K562 (cell line): Measurements from ENCODE around the gene ZEB2. TPM values are rescaled to one million over a fixed set of nuclear protein-coding genes. Genes with fewer than 3 reads are reported as not detected.

ENCODE experiments used
- C11orf30 ChIP-seq: fragments of 450-650 bp; IDR thresholded peaks from 2 replicates; pipeline ENCODE4 v1.6.1; 2016; ENCODE audit warnings: low read depth, mild to moderate bottlenecking
- CCNT2 ChIP-seq: IDR thresholded peaks from 2 replicates; pipeline ENCODE4 v1.6.1; 2011; ENCODE audit warnings: borderline replicate concordance, low read depth, mild to moderate bottlenecking, moderate library complexity, mixed read lengths, low read length; ENCODE audit not compliant: insufficient read length; ENCODE audit errors: extremely low read depth
- HCFC1 ChIP-seq: IDR thresholded peaks from 2 replicates; pipeline ENCODE4 v1.6.1; 2012; ENCODE audit warnings: low read depth, low read length, improper control_type of control experiment
- HDAC1 ChIP-seq, 2 experiments: fragments of 450-650 bp; IDR thresholded peaks; 2 replicates each; pipeline ENCODE4 v1.6.1; 2016 to 2017; ENCODE audit warnings: inconsistent platforms in 1 of 2, mild to moderate bottlenecking in 1 of 2, moderate library complexity in 1 of 2
- ILF3 ChIP-seq: fragments of 450-650 bp; IDR thresholded peaks from 2 replicates; pipeline ENCODE4 v1.6.1; 2018; ENCODE audit warnings: antibody characterized with exemption, mild to moderate bottlenecking, moderate library complexity, borderline replicate concordance
- MAFG ChIP-seq: fragments of 450-650 bp; conservative IDR thresholded peaks from 2 replicates; pipeline ENCODE4 v1.6.1; 2016; ENCODE audit warnings: missing genetic modification characterization, missing compliant biosample characterization
- NRF1 ChIP-seq, 2 experiments: fragments of 450-650 bp; IDR thresholded peaks in 1 of 2; conservative IDR thresholded peaks in 1 of 2; 2 replicates each; pipeline ENCODE4 v1.6.1; 2014; ENCODE audit warnings: mild to moderate bottlenecking in 2 of 2
- SMARCA5 ChIP-seq: fragments of 450-650 bp; IDR thresholded peaks from 2 replicates; pipeline ENCODE4 v1.6.1; 2016
- TAF15 ChIP-seq: fragments of 200-400 bp; formaldehyde crosslinking; IDR thresholded peaks from 2 replicates; pipeline ENCODE4 v1.6.1; 2017; ENCODE audit warnings: mild to moderate bottlenecking, low read depth, low read length, moderate library complexity
- WHSC1 ChIP-seq: IDR thresholded peaks from one replicate; pipeline ENCODE4 v1.6.1; 2012; ENCODE audit warnings: low read length, control low read depth, inconsistent platforms
- ZBTB8A ChIP-seq: fragments of 450-650 bp; IDR thresholded peaks from 2 replicates; pipeline ENCODE4 v1.6.1; 2018; ENCODE audit warnings: mild to moderate bottlenecking, moderate library complexity; ENCODE audit not compliant: partially characterized antibody
- ZNF143 ChIP-seq: sonication (generic); formaldehyde crosslinking; IDR thresholded peaks from 2 replicates; pipeline ENCODE4 v1.9.0; 2022; ENCODE audit warnings: mild to moderate bottlenecking, missing genetic modification reagents
- ZNF668 ChIP-seq: fragments of 250-450 bp; sonication (Bioruptor Pico); IDR thresholded peaks from 2 replicates; pipeline ENCODE4 v1.8.0; 2022; ENCODE audit warnings: mild to moderate bottlenecking, inconsistent platforms
- polyA plus RNA-seq, 8 experiments: library from polyadenylated mRNA; depleted of rRNA in 4 of 8; stranded (reverse) in 5 of 8; unstranded in 3 of 8; fragments of >200 nt; fragmentation: Nextera tagmentation in 2 of 8; fragmentation: Illumina TruSeq in 1 of 8; extraction: Ambion mirVana in 2 of 8; extraction: Trizol in 1 of 8; gene quantifications; 2 replicates each; pipeline versions ENCODE4 v1.2.1 to v1.2.3, GENCODE V29; 2011 to 2014; ENCODE audit warnings: inconsistent platforms in 1 of 8, missing spikeins in 1 of 8
- total RNA-seq, 7 experiments: library from RNA; depleted of rRNA in 6 of 7; stranded (reverse); fragments of >200 nt in 6 of 7; fragmentation: Illumina TruSeq in 2 of 7; extraction: Trizol in 2 of 7; gene quantifications; 2 replicates each; pipeline versions ENCODE4 v1.2.1 to v1.2.3, GENCODE V29; 2011 to 2021; ENCODE audit warnings: low replicate concordance in 1 of 7
- TF ChIP-seq, protein P1 (sequence below), 2 experiments: fragments of 450-650 bp in 1 of 2; IDR thresholded peaks; 2 replicates each; pipeline ENCODE4 v1.6.1; 2011 to 2017; ENCODE audit warnings: low read depth in 2 of 2, antibody characterized with exemption in 1 of 2, borderline replicate concordance in 1 of 2, low read length in 1 of 2, mild to moderate bottlenecking in 1 of 2, mixed read lengths in 1 of 2; ENCODE audit not compliant: control insufficient read depth in 1 of 2
- TF ChIP-seq, protein P2 (sequence below): fragments of 250-450 bp; sonication (Bioruptor Pico); IDR thresholded peaks from 2 replicates; pipeline ENCODE4 v1.8.0; 2022; ENCODE audit warnings: moderate library complexity, mild to moderate bottlenecking, inconsistent platforms
- TF ChIP-seq, protein P3 (sequence below): fragments of 450-650 bp; IDR thresholded peaks from 2 replicates; pipeline ENCODE4 v1.6.1; 2016; ENCODE audit warnings: borderline replicate concordance
- TF ChIP-seq, protein P4 (sequence below): sonication (generic); formaldehyde crosslinking; IDR thresholded peaks from 2 replicates; pipeline ENCODE4 v1.8.0; 2022; ENCODE audit warnings: mild to moderate bottlenecking, missing genetic modification reagents
- TF ChIP-seq, protein P5 (sequence below): sonication (generic); formaldehyde crosslinking; IDR thresholded peaks from 2 replicates; pipeline ENCODE4 v1.9.0; 2022; ENCODE audit warnings: mild to moderate bottlenecking, missing genetic modification reagents
- TF ChIP-seq, protein P6 (sequence below): fragments of 450-650 bp; IDR thresholded peaks from 2 replicates; pipeline ENCODE4 v1.6.1; 2016; ENCODE audit warnings: antibody characterized with exemption

The ZEB2 gene
- total and polyA plus RNA-seq, 9 of the 15 experiments (the other 6 are each of a cell fraction or from before 2014, with no cell fraction given) = 15.1 to 113 (median 72.3) TPM

DNA sequence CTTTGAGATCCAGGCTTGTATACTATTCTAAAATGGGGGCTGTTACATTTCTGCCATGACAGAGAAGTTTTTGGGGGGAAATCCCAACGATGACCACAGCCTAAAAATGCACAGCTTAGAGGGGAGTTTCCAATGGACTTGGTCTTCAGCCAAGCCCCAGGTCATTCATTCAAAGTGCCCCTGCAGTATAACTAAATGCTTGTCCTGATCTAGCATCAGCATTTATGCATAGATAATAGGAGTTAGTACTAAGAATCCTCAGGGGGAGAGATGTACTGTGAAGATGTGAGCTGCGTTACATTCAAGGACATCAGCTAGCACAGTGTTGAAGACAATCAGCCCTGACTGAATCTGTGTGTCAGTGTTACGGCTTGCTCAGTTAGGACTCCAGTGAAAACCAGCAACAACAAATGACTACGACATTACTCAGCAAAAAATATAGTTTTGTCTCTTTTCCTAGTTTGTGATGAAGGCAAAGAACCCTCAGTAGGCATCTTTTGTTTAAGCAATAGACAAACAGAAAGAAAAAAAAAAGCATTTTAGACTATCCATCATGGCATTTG, 160.9 kb downstream of the ZEB2 start (continued):
- TF ChIP-seq, protein P1, sequence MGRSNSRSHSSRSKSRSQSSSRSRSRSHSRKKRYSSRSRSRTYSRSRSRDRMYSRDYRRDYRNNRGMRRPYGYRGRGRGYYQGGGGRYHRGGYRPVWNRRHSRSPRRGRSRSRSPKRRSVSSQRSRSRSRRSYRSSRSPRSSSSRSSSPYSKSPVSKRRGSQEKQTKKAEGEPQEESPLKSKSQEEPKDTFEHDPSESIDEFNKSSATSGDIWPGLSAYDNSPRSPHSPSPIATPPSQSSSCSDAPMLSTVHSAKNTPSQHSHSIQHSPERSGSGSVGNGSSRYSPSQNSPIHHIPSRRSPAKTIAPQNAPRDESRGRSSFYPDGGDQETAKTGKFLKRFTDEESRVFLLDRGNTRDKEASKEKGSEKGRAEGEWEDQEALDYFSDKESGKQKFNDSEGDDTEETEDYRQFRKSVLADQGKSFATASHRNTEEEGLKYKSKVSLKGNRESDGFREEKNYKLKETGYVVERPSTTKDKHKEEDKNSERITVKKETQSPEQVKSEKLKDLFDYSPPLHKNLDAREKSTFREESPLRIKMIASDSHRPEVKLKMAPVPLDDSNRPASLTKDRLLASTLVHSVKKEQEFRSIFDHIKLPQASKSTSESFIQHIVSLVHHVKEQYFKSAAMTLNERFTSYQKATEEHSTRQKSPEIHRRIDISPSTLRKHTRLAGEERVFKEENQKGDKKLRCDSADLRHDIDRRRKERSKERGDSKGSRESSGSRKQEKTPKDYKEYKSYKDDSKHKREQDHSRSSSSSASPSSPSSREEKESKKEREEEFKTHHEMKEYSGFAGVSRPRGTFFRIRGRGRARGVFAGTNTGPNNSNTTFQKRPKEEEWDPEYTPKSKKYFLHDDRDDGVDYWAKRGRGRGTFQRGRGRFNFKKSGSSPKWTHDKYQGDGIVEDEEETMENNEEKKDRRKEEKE (IDR thresholded peaks at IDR 0.05; ENCODE audit: borderline replicate concordance in 1 of 2, control insufficient read depth in 1 of 2, low read depth in 2 of 2, low read length in 1 of 2) = peak in 1 of 2 experiments; percentile 99; a peak in 2 of 4 replicates
- TF ChIP-seq, protein P2, sequence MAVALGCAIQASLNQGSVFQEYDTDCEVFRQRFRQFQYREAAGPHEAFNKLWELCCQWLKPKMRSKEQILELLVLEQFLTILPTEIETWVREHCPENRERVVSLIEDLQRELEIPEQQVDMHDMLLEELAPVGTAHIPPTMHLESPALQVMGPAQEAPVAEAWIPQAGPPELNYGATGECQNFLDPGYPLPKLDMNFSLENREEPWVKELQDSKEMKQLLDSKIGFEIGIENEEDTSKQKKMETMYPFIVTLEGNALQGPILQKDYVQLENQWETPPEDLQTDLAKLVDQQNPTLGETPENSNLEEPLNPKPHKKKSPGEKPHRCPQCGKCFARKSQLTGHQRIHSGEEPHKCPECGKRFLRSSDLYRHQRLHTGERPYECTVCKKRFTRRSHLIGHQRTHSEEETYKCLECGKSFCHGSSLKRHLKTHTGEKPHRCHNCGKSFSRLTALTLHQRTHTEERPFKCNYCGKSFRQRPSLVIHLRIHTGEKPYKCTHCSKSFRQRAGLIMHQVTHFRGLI (CRISPR knock-in tag) = no peak
- TF ChIP-seq, protein P3, sequence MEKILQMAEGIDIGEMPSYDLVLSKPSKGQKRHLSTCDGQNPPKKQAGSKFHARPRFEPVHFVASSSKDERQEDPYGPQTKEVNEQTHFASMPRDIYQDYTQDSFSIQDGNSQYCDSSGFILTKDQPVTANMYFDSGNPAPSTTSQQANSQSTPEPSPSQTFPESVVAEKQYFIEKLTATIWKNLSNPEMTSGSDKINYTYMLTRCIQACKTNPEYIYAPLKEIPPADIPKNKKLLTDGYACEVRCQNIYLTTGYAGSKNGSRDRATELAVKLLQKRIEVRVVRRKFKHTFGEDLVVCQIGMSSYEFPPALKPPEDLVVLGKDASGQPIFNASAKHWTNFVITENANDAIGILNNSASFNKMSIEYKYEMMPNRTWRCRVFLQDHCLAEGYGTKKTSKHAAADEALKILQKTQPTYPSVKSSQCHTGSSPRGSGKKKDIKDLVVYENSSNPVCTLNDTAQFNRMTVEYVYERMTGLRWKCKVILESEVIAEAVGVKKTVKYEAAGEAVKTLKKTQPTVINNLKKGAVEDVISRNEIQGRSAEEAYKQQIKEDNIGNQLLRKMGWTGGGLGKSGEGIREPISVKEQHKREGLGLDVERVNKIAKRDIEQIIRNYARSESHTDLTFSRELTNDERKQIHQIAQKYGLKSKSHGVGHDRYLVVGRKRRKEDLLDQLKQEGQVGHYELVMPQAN = no peak
- no peak for TF ChIP-seq ZNF143 (CRISPR knock-in tag)
- TF ChIP-seq, protein P4, sequence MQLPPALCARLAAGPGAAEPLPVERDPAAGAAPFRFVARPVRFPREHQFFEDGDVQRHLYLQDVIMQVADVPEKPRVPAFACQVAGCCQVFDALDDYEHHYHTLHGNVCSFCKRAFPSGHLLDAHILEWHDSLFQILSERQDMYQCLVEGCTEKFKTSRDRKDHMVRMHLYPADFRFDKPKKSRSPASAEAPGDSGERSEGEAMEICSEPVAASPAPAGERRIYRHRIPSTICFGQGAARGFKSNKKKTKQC (CRISPR knock-in tag) = no peak
- no peak for TF ChIP-seq ZNF668 (CRISPR knock-in tag)
- TF ChIP-seq MAFG (tag) = peak; percentile 96
- TF ChIP-seq, protein P5, sequence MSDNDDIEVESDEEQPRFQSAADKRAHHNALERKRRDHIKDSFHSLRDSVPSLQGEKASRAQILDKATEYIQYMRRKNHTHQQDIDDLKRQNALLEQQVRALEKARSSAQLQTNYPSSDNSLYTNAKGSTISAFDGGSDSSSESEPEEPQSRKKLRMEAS = no peak
- no peak for TF ChIP-seq SMARCA5
- TF ChIP-seq WHSC1 = no peak
- no peak for TF ChIP-seq CCNT2
- TF ChIP-seq ZBTB8A = no peak
- TF ChIP-seq HDAC1 (IDR thresholded peaks at IDR 0.05) = 0 out of 4 replicates have a peak, but pooled peaks of 1 of the 2 experiments have one; percentile 39
- TF ChIP-seq, protein P6, sequence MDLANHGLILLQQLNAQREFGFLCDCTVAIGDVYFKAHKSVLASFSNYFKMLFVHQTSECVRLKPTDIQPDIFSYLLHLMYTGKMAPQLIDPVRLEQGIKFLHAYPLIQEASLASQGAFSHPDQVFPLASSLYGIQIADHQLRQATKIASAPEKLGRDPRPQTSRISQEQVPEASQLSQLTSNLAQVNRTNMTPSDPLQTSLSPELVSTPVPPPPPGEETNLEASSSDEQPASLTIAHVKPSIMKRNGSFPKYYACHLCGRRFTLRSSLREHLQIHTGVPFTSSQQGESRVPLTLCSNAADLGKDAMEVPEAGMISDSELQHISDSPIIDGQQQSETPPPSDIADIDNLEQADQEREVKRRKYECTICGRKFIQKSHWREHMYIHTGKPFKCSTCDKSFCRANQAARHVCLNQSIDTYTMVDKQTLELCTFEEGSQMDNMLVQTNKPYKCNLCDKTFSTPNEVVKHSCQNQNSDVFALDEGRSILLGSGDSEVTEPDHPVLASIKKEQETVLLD = no peak
- peak; percentile 96 for TF ChIP-seq C11orf30
- TF ChIP-seq ILF3 = 0 out of 2 replicates have a peak, but pooled peaks have one; percentile 32
- TF ChIP-seq TAF15 = no peak
- peak in 1 of 2 experiments; percentile 33; a peak in 2 of 4 replicates for TF ChIP-seq NRF1 (conservative IDR thresholded peaks at IDR 0.05 in 1 of 2, IDR thresholded peaks at IDR 0.05 in 1 of 2)
- 0 out of 2 replicates have a peak, but pooled peaks have one; percentile 14 for TF ChIP-seq HCFC1
